ENCODE data around the gene MLXIP.
"Not testable (repeated sequence)": the region's sequence is repeated elsewhere in the genome, so short reads cannot be mapped to it uniquely, and the experiment has no call there.

The MLXIP gene

DNA sequence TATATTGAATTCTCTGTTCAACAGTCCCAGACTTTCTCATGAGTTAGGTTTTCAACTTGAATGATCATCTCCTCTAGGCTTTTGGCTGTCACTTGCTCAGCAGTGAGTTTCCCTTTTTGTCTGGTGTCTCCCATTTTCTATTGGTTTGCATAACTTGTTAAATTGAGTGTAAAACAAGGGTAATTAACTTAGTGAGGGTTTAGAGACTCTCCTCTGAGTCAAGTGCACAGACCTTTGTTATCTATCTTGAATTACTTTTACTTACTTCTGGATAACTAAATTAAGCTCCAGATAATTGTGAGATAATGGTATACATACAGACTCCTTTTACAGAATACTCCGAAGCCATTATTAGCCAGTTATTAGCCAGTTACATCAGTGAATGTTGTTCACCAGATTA is 22.0 kb downstream of the MLXIP start:
- H3K4me3 ChIP-seq (ENCODE audit: insufficient read depth, low read length, poor library complexity, severe bottlenecking): no peak overlapping the region
- no peaks in the 10 kb centered on the region for H3K9me2 ChIP-seq (replicated peaks; ENCODE audit: insufficient read depth, low read length)
- no peaks in the 10 kb centered on the region for H3K9me3 ChIP-seq (ENCODE audit: insufficient read depth, low read length)
- H3F3A ChIP-seq (ENCODE audit: insufficient read depth): peaks cover 4% of the 10 kb centered on the region
- no peak overlapping the region for H3K9ac ChIP-seq (ENCODE audit: low read length)
- H3K79me2 ChIP-seq (ENCODE audit: insufficient read depth, low read length): peaks cover 76% of the 10 kb centered on the region
- H2AFZ ChIP-seq (ENCODE audit: low read depth, low read length, severe bottlenecking): no peak overlapping the region
- H3K27ac ChIP-seq (ENCODE audit: low read depth, low read length): no peak overlapping the region
- no peaks in the 10 kb centered on the region for H3K36me3 ChIP-seq (ENCODE audit: low read length)
- no peaks in the 10 kb centered on the region; the same call in 1 of the 2 replicates for H4K20me1 ChIP-seq (ENCODE audit: low read depth, low read length)
- H3K4me2 ChIP-seq (ENCODE audit: low read depth, low read length, poor library complexity, severe bottlenecking): no peak overlapping the region
- TF ChIP-seq, protein P1, sequence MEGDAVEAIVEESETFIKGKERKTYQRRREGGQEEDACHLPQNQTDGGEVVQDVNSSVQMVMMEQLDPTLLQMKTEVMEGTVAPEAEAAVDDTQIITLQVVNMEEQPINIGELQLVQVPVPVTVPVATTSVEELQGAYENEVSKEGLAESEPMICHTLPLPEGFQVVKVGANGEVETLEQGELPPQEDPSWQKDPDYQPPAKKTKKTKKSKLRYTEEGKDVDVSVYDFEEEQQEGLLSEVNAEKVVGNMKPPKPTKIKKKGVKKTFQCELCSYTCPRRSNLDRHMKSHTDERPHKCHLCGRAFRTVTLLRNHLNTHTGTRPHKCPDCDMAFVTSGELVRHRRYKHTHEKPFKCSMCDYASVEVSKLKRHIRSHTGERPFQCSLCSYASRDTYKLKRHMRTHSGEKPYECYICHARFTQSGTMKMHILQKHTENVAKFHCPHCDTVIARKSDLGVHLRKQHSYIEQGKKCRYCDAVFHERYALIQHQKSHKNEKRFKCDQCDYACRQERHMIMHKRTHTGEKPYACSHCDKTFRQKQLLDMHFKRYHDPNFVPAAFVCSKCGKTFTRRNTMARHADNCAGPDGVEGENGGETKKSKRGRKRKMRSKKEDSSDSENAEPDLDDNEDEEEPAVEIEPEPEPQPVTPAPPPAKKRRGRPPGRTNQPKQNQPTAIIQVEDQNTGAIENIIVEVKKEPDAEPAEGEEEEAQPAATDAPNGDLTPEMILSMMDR (IDR thresholded peaks at IDR 0.05; ENCODE audit: insufficient read depth, low read length, poor library complexity, severe bottlenecking): no peak
- no peak for TF ChIP-seq EZH2phosphoT487 (conservative IDR thresholded peaks at IDR 0.05; ENCODE audit: low read length)
- no peaks in the 10 kb centered on the region for H3K27me3 ChIP-seq (ENCODE audit: low read length)

DNA sequence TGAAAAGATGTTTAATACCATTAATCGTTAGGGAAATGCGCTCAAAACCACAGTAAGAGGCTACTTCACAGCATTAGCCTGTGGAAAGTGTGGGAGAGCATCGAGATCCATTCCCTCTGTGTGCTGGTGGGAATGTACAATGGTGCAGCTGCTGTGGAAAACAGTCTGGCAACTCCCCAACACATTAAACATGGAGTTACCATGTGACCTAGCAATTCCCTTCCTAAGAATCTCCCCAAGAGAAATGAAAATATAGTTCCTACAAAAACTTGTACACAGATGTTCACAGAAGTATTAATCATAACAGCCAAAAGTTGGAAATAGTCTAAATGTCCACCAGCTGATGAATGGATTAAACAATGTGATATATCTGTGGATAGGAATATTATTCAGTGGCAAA is 23.8 kb downstream of the MLXIP start:
- Histone ChIP-seq H3K79me2 (ENCODE audit: insufficient read depth, low read length) (peaks cover 81% of the 10 kb centered on the region), H2AFZ (ENCODE audit: low read depth, low read length, severe bottlenecking) (no peak overlapping the region), H4K20me1 (ENCODE audit: low read depth, low read length) (peaks cover 2% of the 10 kb centered on the region; the same call in 1 of the 2 replicates), H3F3A (ENCODE audit: insufficient read depth) (peaks cover 4% of the 10 kb centered on the region), H3K27ac (ENCODE audit: low read depth, low read length) (no peak overlapping the region), H3K4me2 (ENCODE audit: low read depth, low read length, poor library complexity, severe bottlenecking) (no peak overlapping the region), H3K36me3 (ENCODE audit: low read length) (no peaks in the 10 kb centered on the region), H3K9ac (ENCODE audit: low read length) (no peak overlapping the region), H3K9me3 (ENCODE audit: insufficient read depth, low read length) (no peaks in the 10 kb centered on the region), H3K4me3 (ENCODE audit: insufficient read depth, low read length, poor library complexity, severe bottlenecking) (no peak overlapping the region), H3K27me3 (ENCODE audit: low read length) (no peaks in the 10 kb centered on the region), H3K9me2 (replicated peaks; ENCODE audit: insufficient read depth, low read length) (no peaks in the 10 kb centered on the region)
- TF ChIP-seq EZH2phosphoT487 (conservative IDR thresholded peaks at IDR 0.05; ENCODE audit: low read length): no peak
- TF ChIP-seq, protein P1 (IDR thresholded peaks at IDR 0.05; ENCODE audit: insufficient read depth, low read length, poor library complexity, severe bottlenecking): no peak

- H3F3A ChIP-seq (ENCODE audit: insufficient read depth): peaks cover 4% of the 10 kb centered on the region
- TF ChIP-seq EZH2phosphoT487 (conservative IDR thresholded peaks at IDR 0.05; ENCODE audit: low read length): no peak
- TF ChIP-seq, protein P1 (IDR thresholded peaks at IDR 0.05; ENCODE audit: insufficient read depth, low read length, poor library complexity, severe bottlenecking): no peak
- no peaks in the 10 kb centered on the region for H3K36me3 ChIP-seq (ENCODE audit: low read length)
- H3K4me3 ChIP-seq (ENCODE audit: insufficient read depth, low read length, poor library complexity, severe bottlenecking): no peak overlapping the region
- H3K9ac ChIP-seq (ENCODE audit: low read length): no peak overlapping the region
- H4K20me1 ChIP-seq (ENCODE audit: low read depth, low read length): peaks cover 4% of the 10 kb centered on the region; the same call in 1 of the 2 replicates
- no peaks in the 10 kb centered on the region for H3K27me3 ChIP-seq (ENCODE audit: low read length)
- H3K9me3 ChIP-seq (ENCODE audit: insufficient read depth, low read length): no peaks in the 10 kb centered on the region
- H3K9me2 ChIP-seq (replicated peaks; ENCODE audit: insufficient read depth, low read length): no peaks in the 10 kb centered on the region
- H3K79me2 ChIP-seq (ENCODE audit: insufficient read depth, low read length): peaks cover 87% of the 10 kb centered on the region
- H2AFZ ChIP-seq (ENCODE audit: low read depth, low read length, severe bottlenecking): no peak overlapping the region
- no peak overlapping the region for H3K4me2 ChIP-seq (ENCODE audit: low read depth, low read length, poor library complexity, severe bottlenecking)
- H3K27ac ChIP-seq (ENCODE audit: low read depth, low read length): no peak overlapping the region
These were observed 26.3 kb downstream of the MLXIP start for GRCh38 chr12:122104844-122105243.

GRCh38 chr12:122105496-122105895 is 26.9 kb downstream of the MLXIP start:
- not testable (repeated sequence) for H3K9ac ChIP-seq (ENCODE audit: low read length); H3K9me3 ChIP-seq (ENCODE audit: insufficient read depth, low read length); H2AFZ ChIP-seq (ENCODE audit: low read depth, low read length, severe bottlenecking); H3K27ac ChIP-seq (ENCODE audit: low read depth, low read length); H3K4me3 ChIP-seq (ENCODE audit: insufficient read depth, low read length, poor library complexity, severe bottlenecking); H3K4me2 ChIP-seq (ENCODE audit: low read depth, low read length, poor library complexity, severe bottlenecking); H3K9me2 ChIP-seq (replicated peaks; ENCODE audit: insufficient read depth, low read length); H3F3A ChIP-seq (ENCODE audit: insufficient read depth); H3K27me3 ChIP-seq (ENCODE audit: low read length); H4K20me1 ChIP-seq (ENCODE audit: low read depth, low read length); H3K36me3 ChIP-seq (ENCODE audit: low read length)
- H3K79me2 ChIP-seq (ENCODE audit: insufficient read depth, low read length): peaks cover 83% of the 10 kb centered on the region
